ENCODE data around the gene FASTK.

Gene FASTK

GRCh38 chr7:151062399-151063211 is 18.0 kb downstream of the FASTK start:
- no peak for DNase-seq

- DNase-seq = no peak
These were observed 18.6 kb downstream of the FASTK start for GRCh38 chr7:151062111-151062398.

- DNase-seq = no peak
These were observed 19.1 kb downstream of the FASTK start for GRCh38 chr7:151061213-151062110.

GRCh38 chr7:151060416-151061212 is 20.0 kb downstream of the FASTK start:
- no peak for DNase-seq

GRCh38 chr7:151060113-151060415 is 20.5 kb downstream of the FASTK start:
- DNase-seq = no peak

- peak; percentile 82 for DNase-seq
These were observed 21.1 kb downstream of the FASTK start, which contains the start of gene SLC4A2 for GRCh38 chr7:151059367-151060112. SLC4A2 (plus strand) TSS chr7:151059589; CDS start chr7:151061988, 2,399 bp downstream.

- no peak for DNase-seq
These were observed 21.7 kb downstream of the FASTK start for GRCh38 chr7:151058781-151059366.

GRCh38 chr7:151057989-151058780 is 22.4 kb downstream of the FASTK start:
- peak; percentile 96 for DNase-seq

- DNase-seq = no peak
These were observed 23.1 kb downstream of the FASTK start, which contains the start of gene CDK5 for GRCh38 chr7:151057506-151057988. CDK5 (minus strand) TSS chr7:151057897; CDS start chr7:151057848, 49 bp downstream.

- no peak for DNase-seq
These were observed 23.7 kb downstream of the FASTK start for GRCh38 chr7:151056666-151057505.

GRCh38 chr7:151056283-151056665 is 24.3 kb downstream of the FASTK start:
- DNase-seq = no peak

- no peak for DNase-seq
These were observed 26.9 kb downstream of the FASTK start for GRCh38 chr7:151053751-151054150.

- DNase-seq = no peak
These were observed 27.5 kb downstream of the FASTK start for GRCh38 chr7:151053096-151053495.

- peak; percentile 67 for DNase-seq
These were observed 29.5 kb downstream of the FASTK start for GRCh38 chr7:151051108-151051507.

- DNase-seq = no peak
These were observed 31.6 kb downstream of the FASTK start for GRCh38 chr7:151048911-151049463.

GRCh38 chr7:151047976-151048815 is 32.4 kb downstream of the FASTK start, which contains the start of gene ASIC3:
ASIC3 (plus strand) TSS chr7:151048531; CDS start chr7:151048886, 355 bp downstream.
- no peak for DNase-seq

GRCh38 chr7:151046603-151047573 is 33.7 kb downstream of the FASTK start:
- no peak for DNase-seq
